ENCODE data around the gene TRABD2B. TPM values are rescaled to one million over a fixed set of nuclear protein-coding genes. Genes with fewer than 3 reads are reported as not detected.

Gene TRABD2B
- total and polyA plus RNA-seq, 2 of the 13 experiments (the other 11 are each of a cell fraction or from before 2014, with no cell fraction given), result 0.04 TPM; not detected in 1

DNA sequence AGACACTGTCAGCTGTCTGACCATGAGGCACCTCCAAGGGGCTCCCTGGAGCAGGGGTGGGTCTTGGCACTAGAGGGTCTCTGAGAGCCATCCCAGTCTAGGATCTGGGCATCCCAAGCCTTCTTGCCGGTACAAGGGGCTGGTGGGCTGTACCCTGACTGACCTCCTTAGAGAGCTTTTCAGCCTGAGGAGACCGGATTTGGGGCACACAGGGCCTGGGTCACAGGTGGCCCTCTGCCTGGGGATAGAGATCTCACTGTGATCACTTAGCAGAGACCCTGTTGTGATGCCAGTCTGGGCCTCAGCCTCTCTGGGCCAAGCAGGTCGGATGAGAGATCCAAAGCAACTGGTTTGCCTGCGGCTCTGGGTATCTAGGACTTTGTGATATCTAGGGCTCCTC is 227.2 kb downstream of the TRABD2B start:
- intact Hi-C loops (cut with micrococcal nuclease; ENCODE audit: unreplicated experiment) (no loop called here), in situ Hi-C loops (cut with HindIII; ENCODE audit: extremely low pct_ligation_motif_present, low pct_unique_long_range_greater_than_20kb) (no loop called here)
- BruUV-seq (replicated peaks), result no TSS peak
- CTCF ChIA-PET (ENCODE audit: low intra/inter-chr PET ratio, low total read pairs), result no interaction called here
- POLR2A ChIA-PET, result no interaction called here
- Histone ChIP-seq H3K4me2 (ENCODE audit: low read depth, low read length) (no peak overlapping the region), H3K4me3 (replicated peaks in 1 of 3; ENCODE audit: insufficient read depth in 1 of 3, low read depth in 2 of 3, low read length in 3 of 3) (no peak overlapping the region), H3K27me3 (ENCODE audit: control insufficient read depth in 1 of 2, insufficient read depth in 2 of 2, low read length in 2 of 2) (peaks cover 3 to 47% of the 10 kb centered on the region in 2 experiments; a peak in 4 of 5 replicates), H2AFZ (ENCODE audit: low read length) (no peak overlapping the region), H3K4me1 (ENCODE audit: insufficient read depth, low read length) (peaks cover 41% of the 10 kb centered on the region), H3K9me3 (ENCODE audit: low read length) (no peaks in the 10 kb centered on the region), H4K20me1 (ENCODE audit: insufficient read depth, low read length) (no peaks in the 10 kb centered on the region), H3K9ac (ENCODE audit: insufficient read depth, low read depth, low read length) (no peak overlapping the region), H3K36me3 (replicated peaks in 1 of 2; ENCODE audit: control insufficient read depth in 1 of 2, insufficient read depth in 2 of 2, low read length in 2 of 2) (no peaks in the 10 kb centered on the region), H3K79me2 (ENCODE audit: insufficient read depth, low read length) (no peaks in the 10 kb centered on the region), H3K27ac (ENCODE audit: extremely low read length, insufficient read depth, low read length) (no peak overlapping the region)
- WGBS (ENCODE audit: low lambda C conversion rate), result 0% methylated on average over 1 of the region's 4 CpGs
- ATAC-seq (no peak), DNase-seq (ENCODE audit: low spot score) (no peak), FAIRE-seq (no peak)
- TF ChIP-seq BRD4 (CRISPR knock-in tag; IDR thresholded peaks at IDR 0.05) (no peak), ZNF564 (CRISPR knock-in tag; IDR thresholded peaks at IDR 0.05) (no peak), ZSCAN9 (CRISPR knock-in tag; IDR thresholded peaks at IDR 0.05; ENCODE audit: borderline replicate concordance) (no peak), SMARCE1 (IDR thresholded peaks at IDR 0.05; ENCODE audit: borderline replicate concordance) (no peak)
- TF ChIP-seq, protein P1, sequence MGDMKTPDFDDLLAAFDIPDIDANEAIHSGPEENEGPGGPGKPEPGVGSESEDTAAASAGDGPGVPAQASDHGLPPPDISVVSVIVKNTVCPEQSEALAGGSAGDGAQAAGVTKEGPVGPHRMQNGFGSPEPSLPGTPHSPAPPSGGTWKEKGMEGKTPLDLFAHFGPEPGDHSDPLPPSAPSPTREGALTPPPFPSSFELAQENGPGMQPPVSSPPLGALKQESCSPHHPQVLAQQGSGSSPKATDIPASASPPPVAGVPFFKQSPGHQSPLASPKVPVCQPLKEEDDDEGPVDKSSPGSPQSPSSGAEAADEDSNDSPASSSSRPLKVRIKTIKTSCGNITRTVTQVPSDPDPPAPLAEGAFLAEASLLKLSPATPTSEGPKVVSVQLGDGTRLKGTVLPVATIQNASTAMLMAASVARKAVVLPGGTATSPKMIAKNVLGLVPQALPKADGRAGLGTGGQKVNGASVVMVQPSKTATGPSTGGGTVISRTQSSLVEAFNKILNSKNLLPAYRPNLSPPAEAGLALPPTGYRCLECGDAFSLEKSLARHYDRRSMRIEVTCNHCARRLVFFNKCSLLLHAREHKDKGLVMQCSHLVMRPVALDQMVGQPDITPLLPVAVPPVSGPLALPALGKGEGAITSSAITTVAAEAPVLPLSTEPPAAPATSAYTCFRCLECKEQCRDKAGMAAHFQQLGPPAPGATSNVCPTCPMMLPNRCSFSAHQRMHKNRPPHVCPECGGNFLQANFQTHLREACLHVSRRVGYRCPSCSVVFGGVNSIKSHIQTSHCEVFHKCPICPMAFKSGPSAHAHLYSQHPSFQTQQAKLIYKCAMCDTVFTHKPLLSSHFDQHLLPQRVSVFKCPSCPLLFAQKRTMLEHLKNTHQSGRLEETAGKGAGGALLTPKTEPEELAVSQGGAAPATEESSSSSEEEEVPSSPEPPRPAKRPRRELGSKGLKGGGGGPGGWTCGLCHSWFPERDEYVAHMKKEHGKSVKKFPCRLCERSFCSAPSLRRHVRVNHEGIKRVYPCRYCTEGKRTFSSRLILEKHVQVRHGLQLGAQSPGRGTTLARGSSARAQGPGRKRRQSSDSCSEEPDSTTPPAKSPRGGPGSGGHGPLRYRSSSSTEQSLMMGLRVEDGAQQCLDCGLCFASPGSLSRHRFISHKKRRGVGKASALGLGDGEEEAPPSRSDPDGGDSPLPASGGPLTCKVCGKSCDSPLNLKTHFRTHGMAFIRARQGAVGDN (CRISPR knock-in tag; IDR thresholded peaks at IDR 0.05), result peak; percentile 32; the same call in 1 of the 2 replicates
- TF ChIP-seq, protein P2, sequence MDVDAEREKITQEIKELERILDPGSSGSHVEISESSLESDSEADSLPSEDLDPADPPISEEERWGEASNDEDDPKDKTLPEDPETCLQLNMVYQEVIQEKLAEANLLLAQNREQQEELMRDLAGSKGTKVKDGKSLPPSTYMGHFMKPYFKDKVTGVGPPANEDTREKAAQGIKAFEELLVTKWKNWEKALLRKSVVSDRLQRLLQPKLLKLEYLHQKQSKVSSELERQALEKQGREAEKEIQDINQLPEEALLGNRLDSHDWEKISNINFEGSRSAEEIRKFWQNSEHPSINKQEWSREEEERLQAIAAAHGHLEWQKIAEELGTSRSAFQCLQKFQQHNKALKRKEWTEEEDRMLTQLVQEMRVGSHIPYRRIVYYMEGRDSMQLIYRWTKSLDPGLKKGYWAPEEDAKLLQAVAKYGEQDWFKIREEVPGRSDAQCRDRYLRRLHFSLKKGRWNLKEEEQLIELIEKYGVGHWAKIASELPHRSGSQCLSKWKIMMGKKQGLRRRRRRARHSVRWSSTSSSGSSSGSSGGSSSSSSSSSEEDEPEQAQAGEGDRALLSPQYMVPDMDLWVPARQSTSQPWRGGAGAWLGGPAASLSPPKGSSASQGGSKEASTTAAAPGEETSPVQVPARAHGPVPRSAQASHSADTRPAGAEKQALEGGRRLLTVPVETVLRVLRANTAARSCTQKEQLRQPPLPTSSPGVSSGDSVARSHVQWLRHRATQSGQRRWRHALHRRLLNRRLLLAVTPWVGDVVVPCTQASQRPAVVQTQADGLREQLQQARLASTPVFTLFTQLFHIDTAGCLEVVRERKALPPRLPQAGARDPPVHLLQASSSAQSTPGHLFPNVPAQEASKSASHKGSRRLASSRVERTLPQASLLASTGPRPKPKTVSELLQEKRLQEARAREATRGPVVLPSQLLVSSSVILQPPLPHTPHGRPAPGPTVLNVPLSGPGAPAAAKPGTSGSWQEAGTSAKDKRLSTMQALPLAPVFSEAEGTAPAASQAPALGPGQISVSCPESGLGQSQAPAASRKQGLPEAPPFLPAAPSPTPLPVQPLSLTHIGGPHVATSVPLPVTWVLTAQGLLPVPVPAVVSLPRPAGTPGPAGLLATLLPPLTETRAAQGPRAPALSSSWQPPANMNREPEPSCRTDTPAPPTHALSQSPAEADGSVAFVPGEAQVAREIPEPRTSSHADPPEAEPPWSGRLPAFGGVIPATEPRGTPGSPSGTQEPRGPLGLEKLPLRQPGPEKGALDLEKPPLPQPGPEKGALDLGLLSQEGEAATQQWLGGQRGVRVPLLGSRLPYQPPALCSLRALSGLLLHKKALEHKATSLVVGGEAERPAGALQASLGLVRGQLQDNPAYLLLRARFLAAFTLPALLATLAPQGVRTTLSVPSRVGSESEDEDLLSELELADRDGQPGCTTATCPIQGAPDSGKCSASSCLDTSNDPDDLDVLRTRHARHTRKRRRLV (CRISPR knock-in tag; IDR thresholded peaks at IDR 0.05), result no peak
